DMS153 treated with DMSO at 0.1 percent for 48 hours (cell line): ENCODE results near the gene S1PR4.
"Not testable (repeated sequence)": the region's sequence is repeated elsewhere in the genome, so short reads cannot be mapped to it uniquely, and the experiment has no call there.

Experiments used
- DNase-seq: peaks from one replicate; lab custom pipeline; 2025; ENCODE audit not compliant: unreplicated experiment; lab: John Stamatoyannopoulos, UW

The S1PR4 gene

GRCh38 chr19:3176715-3177501, 1.7 kb upstream of the S1PR4 start:
- DNase-seq: no peak

- no peak for DNase-seq
Observed at GRCh38 chr19:3178973-3179738, 587 bp downstream of the S1PR4 start.

GRCh38 chr19:3179739-3180293, 1.2 kb downstream of the S1PR4 start:
- DNase-seq: no peak

- no peak for DNase-seq
Observed at GRCh38 chr19:3183721-3184641, 5.4 kb downstream of the S1PR4 start.

GRCh38 chr19:3184847-3185460, 6.4 kb downstream of the S1PR4 start:
- DNase-seq: peak; percentile 95

- peak; percentile 95 for DNase-seq
Observed at GRCh38 chr19:3185461-3186159, 7.0 kb downstream of the S1PR4 start, which contains the start of gene NCLN. Gene NCLN (plus strand): TSS chr19:3185930. CDS start chr19:3186031, 101 bp downstream.

GRCh38 chr19:3186160-3186688, 7.7 kb downstream of the S1PR4 start:
- no peak for DNase-seq

- no peak for DNase-seq
Observed at GRCh38 chr19:3186891-3187661, 8.5 kb downstream of the S1PR4 start.

- no peak for DNase-seq
Observed at GRCh38 chr19:3187662-3188511, 9.3 kb downstream of the S1PR4 start.

GRCh38 chr19:3188627-3189596, 10.3 kb downstream of the S1PR4 start:
- DNase-seq: no peak

- DNase-seq: no peak
Observed at GRCh38 chr19:3189702-3190469, 11.3 kb downstream of the S1PR4 start.

GRCh38 chr19:3190470-3190770, 11.9 kb downstream of the S1PR4 start:
- DNase-seq: no peak

GRCh38 chr19:3190921-3191805, 12.6 kb downstream of the S1PR4 start:
- no peak for DNase-seq

GRCh38 chr19:3191806-3192104, 13.2 kb downstream of the S1PR4 start:
- not testable (repeated sequence) for DNase-seq

- DNase-seq: no peak
Observed at GRCh38 chr19:3192228-3192635, 13.7 kb downstream of the S1PR4 start.
